ENCODE results near the gene CPNE1.

The CPNE1 gene

DNA sequence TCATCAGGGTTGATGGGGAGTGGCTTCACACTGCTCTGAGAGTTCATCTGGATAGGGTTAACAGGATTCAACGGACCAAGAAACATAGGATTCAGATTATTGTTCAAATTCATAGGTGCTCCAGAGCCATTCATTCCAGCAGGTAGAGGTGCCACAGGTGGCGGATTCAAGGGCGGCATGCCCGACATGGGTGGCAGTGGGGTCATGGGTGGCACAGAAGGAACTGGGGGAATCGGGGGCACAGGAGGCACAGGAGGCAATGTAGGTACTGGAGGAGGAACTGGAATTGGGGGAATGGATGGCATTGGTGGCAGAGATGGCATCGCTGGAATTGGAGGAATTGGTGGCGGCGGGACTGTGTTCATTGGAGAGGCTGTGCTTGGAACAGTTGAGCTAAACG is 10.3 kb downstream of the CPNE1 start:
- in situ Hi-C loops (cut with HindIII; ENCODE audit: low sequenced_read_pairs), result no loop called here

DNA sequence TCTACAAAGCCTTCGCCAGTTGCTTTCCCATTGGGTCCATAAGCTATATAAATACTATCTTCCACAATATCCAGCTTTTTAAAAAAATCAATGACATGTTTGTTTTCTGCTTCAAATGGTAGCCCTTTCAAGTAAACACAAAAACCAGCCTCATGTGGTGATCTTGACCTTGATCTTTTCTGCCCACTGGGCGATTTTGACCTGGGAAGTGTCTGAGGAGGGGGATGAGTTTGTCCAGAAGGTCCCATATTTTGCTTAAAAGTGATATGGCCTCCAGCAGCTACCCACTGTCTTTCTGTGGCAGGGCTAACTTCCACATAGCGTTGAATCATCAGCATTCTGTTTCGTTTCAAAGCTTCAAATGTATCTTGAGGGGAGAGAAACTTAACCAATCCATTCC is 10.8 kb downstream of the CPNE1 start:
- in situ Hi-C loops (cut with HindIII; ENCODE audit: low sequenced_read_pairs), result no loop called here
- no peak overlapping the region for H3K4me3 ChIP-seq (ENCODE audit: low read depth, low read length)
- no peak for DNase-seq (ENCODE audit: low read depth)
- TF ChIP-seq, protein P1, sequence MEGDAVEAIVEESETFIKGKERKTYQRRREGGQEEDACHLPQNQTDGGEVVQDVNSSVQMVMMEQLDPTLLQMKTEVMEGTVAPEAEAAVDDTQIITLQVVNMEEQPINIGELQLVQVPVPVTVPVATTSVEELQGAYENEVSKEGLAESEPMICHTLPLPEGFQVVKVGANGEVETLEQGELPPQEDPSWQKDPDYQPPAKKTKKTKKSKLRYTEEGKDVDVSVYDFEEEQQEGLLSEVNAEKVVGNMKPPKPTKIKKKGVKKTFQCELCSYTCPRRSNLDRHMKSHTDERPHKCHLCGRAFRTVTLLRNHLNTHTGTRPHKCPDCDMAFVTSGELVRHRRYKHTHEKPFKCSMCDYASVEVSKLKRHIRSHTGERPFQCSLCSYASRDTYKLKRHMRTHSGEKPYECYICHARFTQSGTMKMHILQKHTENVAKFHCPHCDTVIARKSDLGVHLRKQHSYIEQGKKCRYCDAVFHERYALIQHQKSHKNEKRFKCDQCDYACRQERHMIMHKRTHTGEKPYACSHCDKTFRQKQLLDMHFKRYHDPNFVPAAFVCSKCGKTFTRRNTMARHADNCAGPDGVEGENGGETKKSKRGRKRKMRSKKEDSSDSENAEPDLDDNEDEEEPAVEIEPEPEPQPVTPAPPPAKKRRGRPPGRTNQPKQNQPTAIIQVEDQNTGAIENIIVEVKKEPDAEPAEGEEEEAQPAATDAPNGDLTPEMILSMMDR (IDR thresholded peaks at IDR 0.05; ENCODE audit: low read depth, low read length, missing control alignments), result no peak

More for the DNA sequence above, 10.3 kb downstream of the CPNE1 start:
- H3K4me3 ChIP-seq (ENCODE audit: low read depth, low read length), result no peak overlapping the region
- TF ChIP-seq, protein P1 (IDR thresholded peaks at IDR 0.05; ENCODE audit: low read depth, low read length, missing control alignments), result no peak
- no peak for DNase-seq (ENCODE audit: low read depth)

DNA sequence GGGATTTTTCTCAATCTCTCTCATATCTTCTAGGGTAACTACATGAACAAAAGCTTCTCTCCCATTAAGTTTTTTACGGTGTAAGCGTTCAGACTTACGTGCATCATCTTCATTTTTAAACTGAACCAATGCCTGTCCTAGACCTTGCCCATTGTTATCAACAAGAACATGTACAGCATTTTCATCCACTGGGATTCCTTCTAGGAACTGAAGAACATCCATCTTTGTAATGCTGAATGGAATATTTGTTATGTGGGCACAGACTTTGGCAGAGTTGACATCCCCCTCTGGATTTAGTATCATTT is 11.3 kb downstream of the CPNE1 start:
- in situ Hi-C loops (cut with HindIII; ENCODE audit: low sequenced_read_pairs), result no loop called here
- no peak for DNase-seq (ENCODE audit: low read depth)
- TF ChIP-seq, protein P1 (IDR thresholded peaks at IDR 0.05; ENCODE audit: low read depth, low read length, missing control alignments), result no peak
- no peak overlapping the region for H3K4me3 ChIP-seq (ENCODE audit: low read depth, low read length)

DNA sequence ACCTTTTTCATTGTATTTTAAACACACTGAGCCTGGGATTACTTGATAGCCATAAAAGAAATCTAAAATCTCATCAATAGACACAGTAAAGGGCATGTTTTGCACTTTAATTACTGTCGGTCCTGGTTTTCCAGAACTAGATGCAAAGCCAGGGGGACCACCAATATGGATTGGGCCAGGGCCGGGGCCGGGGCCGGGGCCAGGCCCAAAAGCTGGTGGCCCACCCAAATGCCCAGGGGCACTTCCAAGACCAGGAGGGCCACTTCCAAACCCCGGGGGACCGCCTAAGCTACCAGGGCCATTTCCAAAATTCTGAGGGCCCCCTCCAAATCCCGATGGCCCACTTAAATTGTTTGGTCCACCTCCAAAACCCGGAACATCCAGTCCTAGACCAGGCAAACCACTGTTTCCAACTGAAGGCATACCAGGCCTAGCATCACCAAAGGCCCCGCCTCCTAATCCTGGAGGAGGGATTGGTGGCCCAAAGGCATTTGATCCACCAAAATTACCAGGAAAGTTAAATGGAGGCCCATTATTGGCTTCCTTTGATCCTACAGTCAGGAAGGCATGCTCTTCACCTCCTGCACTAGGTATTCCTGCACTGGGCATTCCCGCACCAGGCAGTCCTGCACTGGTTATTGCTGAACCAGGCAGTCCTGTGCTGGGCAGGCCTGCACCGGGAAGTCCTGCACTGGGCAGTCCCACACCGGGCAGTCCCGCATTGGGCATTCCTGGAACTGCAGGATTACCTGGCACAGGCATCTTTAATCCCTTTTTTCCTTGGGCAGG is 11.9 kb downstream of the CPNE1 start:
- no peak for DNase-seq (ENCODE audit: low read depth)
- TF ChIP-seq, protein P1 (IDR thresholded peaks at IDR 0.05; ENCODE audit: low read depth, low read length, missing control alignments), result no peak
- no peak overlapping the region for H3K4me3 ChIP-seq (ENCODE audit: low read depth, low read length)
- in situ Hi-C loops (cut with HindIII; ENCODE audit: low sequenced_read_pairs), result no loop called here

DNA sequence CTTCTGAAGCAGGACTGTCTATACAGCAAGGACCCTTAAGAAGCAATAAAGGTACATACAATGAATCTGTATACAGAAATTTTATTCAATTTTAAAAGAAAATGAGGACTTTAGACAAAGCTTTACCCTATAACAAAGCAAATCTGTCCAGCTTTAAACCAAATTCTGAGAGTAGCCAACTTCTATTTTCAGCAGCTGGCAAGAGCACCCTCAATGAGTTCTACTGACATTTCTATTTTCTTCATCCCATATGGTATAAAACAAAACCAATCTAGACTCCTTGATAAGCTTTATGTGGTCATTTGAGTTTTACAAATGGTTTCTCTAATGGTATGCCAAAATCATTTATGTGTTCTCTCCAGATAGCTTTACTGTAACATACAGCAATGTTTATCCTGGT is 12.7 kb downstream of the CPNE1 start:
- no peak overlapping the region for H3K4me3 ChIP-seq (ENCODE audit: low read depth, low read length)
- DNase-seq (ENCODE audit: low read depth), result no peak
- TF ChIP-seq, protein P1 (IDR thresholded peaks at IDR 0.05; ENCODE audit: low read depth, low read length, missing control alignments), result no peak
- in situ Hi-C loops (cut with HindIII; ENCODE audit: low sequenced_read_pairs), result no loop called here

DNA sequence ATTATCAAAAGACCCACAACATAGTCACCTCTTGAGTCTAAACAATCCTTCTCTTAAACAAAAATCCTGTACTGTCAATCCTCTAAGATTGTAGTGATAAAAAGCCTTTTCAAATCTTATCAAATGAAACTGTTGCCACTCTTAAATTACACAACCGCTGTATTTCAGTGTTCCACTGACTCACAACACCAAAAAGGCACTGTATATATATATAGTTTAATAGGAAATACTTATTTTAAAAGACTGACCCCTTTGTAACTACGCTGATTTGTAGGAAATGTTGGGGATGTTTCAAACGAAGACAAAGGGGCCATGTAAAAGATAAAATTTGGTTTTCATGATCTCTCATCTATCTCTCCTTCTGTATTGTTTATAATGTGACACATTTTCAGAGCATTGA is 14.1 kb downstream of the CPNE1 start:
- TF ChIP-seq, protein P1 (IDR thresholded peaks at IDR 0.05; ENCODE audit: low read depth, low read length, missing control alignments), result no peak
- in situ Hi-C loops (cut with HindIII; ENCODE audit: low sequenced_read_pairs), result no loop called here
- no peak for DNase-seq (ENCODE audit: low read depth)
- H3K4me3 ChIP-seq (ENCODE audit: low read depth, low read length), result no peak overlapping the region
